K562 (cell line): ENCODE measurements around the gene LY6G6D. TPM values are rescaled to one million over a fixed set of nuclear protein-coding genes. Genes with fewer than 3 reads are reported as not detected.

Experiments used
- ID3 ChIP-seq, 2 experiments: fragments of 250-450 bp in 1 of 2; fragments of 450-650 bp in 1 of 2; sonication (Bioruptor Pico) in 1 of 2; IDR thresholded peaks; 2 replicates each; pipeline versions ENCODE4 v1.6.1 to v1.8.0; 2016 to 2021; ENCODE audit warnings: mild to moderate bottlenecking in 2 of 2, moderate library complexity in 2 of 2, missing compliant biosample characterization in 1 of 2, missing genetic modification characterization in 1 of 2
- PHF21A ChIP-seq: fragments of 450-650 bp; IDR thresholded peaks from 2 replicates; pipeline ENCODE4 v1.6.1; 2017; ENCODE audit warnings: low read depth, borderline replicate concordance
- POLR2B ChIP-seq: fragments of 450-650 bp; IDR thresholded peaks from 2 replicates; pipeline ENCODE4 v1.6.1; 2018; ENCODE audit warnings: low read depth; ENCODE audit not compliant: partially characterized antibody
- RHOXF2B ChIP-seq: fragments of 250-450 bp; sonication (Bioruptor Pico); conservative IDR thresholded peaks from 2 replicates; pipeline ENCODE4 v1.5.1; 2021
- SAP30 ChIP-seq: fragments of 200-600 bp; sonication (generic); IDR thresholded peaks from 2 replicates; pipeline ENCODE4 v1.6.1; 2012; ENCODE audit warnings: borderline replicate concordance, low read depth, mild to moderate bottlenecking, moderate library complexity, low read length, control low read depth, inconsistent platforms; ENCODE audit not compliant: insufficient read depth, poor library complexity, severe bottlenecking
- SMARCA4 ChIP-seq: fragments of 450-650 bp; IDR thresholded peaks from 2 replicates; pipeline ENCODE4 v1.6.1; 2016
- SMARCA5 ChIP-seq: fragments of 450-650 bp; IDR thresholded peaks from 2 replicates; pipeline ENCODE4 v1.6.1; 2016
- TAF9B ChIP-seq: fragments of 450-650 bp; IDR thresholded peaks from 2 replicates; pipeline ENCODE4 v1.6.1; 2018; ENCODE audit warnings: mild to moderate bottlenecking; ENCODE audit not compliant: partially characterized antibody
- UBTF ChIP-seq, 2 experiments: IDR thresholded peaks; 2 replicates each; pipeline ENCODE4 v1.6.1; 2012; ENCODE audit warnings: improper control_type of control experiment in 2 of 2, low read depth in 2 of 2, low read length in 2 of 2, borderline replicate concordance in 1 of 2
- YY1 ChIP-seq, 3 experiments: IDR thresholded peaks; 2 replicates each; pipeline ENCODE4 v1.6.1; 2011; ENCODE audit warnings: low read length in 2 of 3, mild to moderate bottlenecking in 2 of 3, moderate library complexity in 2 of 3, borderline replicate concordance in 1 of 3, control low read depth in 1 of 3, low read depth in 1 of 3; ENCODE audit not compliant: insufficient read depth in 3 of 3, insufficient replicate concordance in 2 of 3, control insufficient read depth in 1 of 3, insufficient read length in 1 of 3; ENCODE audit errors: extremely low read depth in 1 of 3
- ZEB2 ChIP-seq: fragments of 450-650 bp; IDR thresholded peaks from 2 replicates; pipeline ENCODE4 v1.6.1; 2016
- ZHX1 ChIP-seq: fragments of 150-350 bp; conservative IDR thresholded peaks from 2 replicates; pipeline ENCODE4 v1.6.1; 2014; ENCODE audit warnings: low read length
- ZNF609 ChIP-seq: sonication (generic); formaldehyde crosslinking; IDR thresholded peaks from 2 replicates; pipeline ENCODE4 v1.8.1; 2023; ENCODE audit warnings: missing genetic modification reagents, mild to moderate bottlenecking, borderline replicate concordance
- polyA plus RNA-seq, 8 experiments: library from polyadenylated mRNA; depleted of rRNA in 4 of 8; stranded (reverse) in 5 of 8; unstranded in 3 of 8; fragments of >200 nt; fragmentation: Nextera tagmentation in 2 of 8; fragmentation: Illumina TruSeq in 1 of 8; extraction: Ambion mirVana in 2 of 8; extraction: Trizol in 1 of 8; gene quantifications; 2 replicates each; pipeline versions ENCODE4 v1.2.1 to v1.2.3, GENCODE V29; 2011 to 2014; ENCODE audit warnings: inconsistent platforms in 1 of 8, missing spikeins in 1 of 8
- total RNA-seq, 7 experiments: library from RNA; depleted of rRNA in 6 of 7; stranded (reverse); fragments of >200 nt in 6 of 7; fragmentation: Illumina TruSeq in 2 of 7; extraction: Trizol in 2 of 7; gene quantifications; 2 replicates each; pipeline versions ENCODE4 v1.2.1 to v1.2.3, GENCODE V29; 2011 to 2021; ENCODE audit warnings: low replicate concordance in 1 of 7

The LY6G6D gene
- total and polyA plus RNA-seq, 9 of the 15 experiments (the other 6 are each of a cell fraction or from before 2014, with no cell fraction given), result 0.30 to 0.38 TPM; not detected in 7

- TF ChIP-seq UBTF (IDR thresholded peaks at IDR 0.05; ENCODE audit: borderline replicate concordance in 1 of 2, low read depth in 2 of 2, low read length in 2 of 2), result 0 out of 4 replicates have a peak, but pooled peaks of 1 of the 2 experiments have one; percentile 50
- TF ChIP-seq SMARCA5, result peak; percentile 88
- TF ChIP-seq ZEB2, result no peak
- peak; percentile 91; the same call in 1 of the 2 replicates for TF ChIP-seq ZNF609 (CRISPR knock-in tag)
- no peak for TF ChIP-seq PHF21A
- TF ChIP-seq RHOXF2B (CRISPR knock-in tag), result peak; percentile 59; the same call in 1 of the 2 replicates
- TF ChIP-seq SMARCA4, result no peak
- no peak for TF ChIP-seq ID3 (CRISPR knock-in tag; IDR thresholded peaks at IDR 0.05)
- peak; percentile 67 for TF ChIP-seq ID3 (tag; IDR thresholded peaks at IDR 0.05)
- TF ChIP-seq ZHX1, result 0 out of 2 replicates have a peak, but pooled peaks have one; percentile 43
- peak; percentile 83 for TF ChIP-seq POLR2B
- peak in 1 of 3 experiments; percentile 84 for TF ChIP-seq YY1 (IDR thresholded peaks at IDR 0.05; ENCODE audit: borderline replicate concordance in 1 of 3, control insufficient read depth in 1 of 3, extremely low read depth in 1 of 3, insufficient read depth in 3 of 3, insufficient read length in 1 of 3, insufficient replicate concordance in 2 of 3, low read depth in 1 of 3, low read length in 2 of 3)
- TF ChIP-seq TAF9B, result no peak
- TF ChIP-seq SAP30, result peak; percentile 56
Measured at GRCh38 chr6:31734821-31735406, 19.8 kb downstream of the LY6G6D start (continued).
